Cardiac fibroblast (primary cell): ENCODE measurements around the gene ZNF618.

Experiments used
- DNase-seq, 2 donors: peaks; one replicate each; pipeline versions ENCODE4 v3.0.0 to v3.0.0-alpha.2; 2010; ENCODE audit warnings: low read depth in 2 of 2
- H3K4me3 ChIP-seq, 2 donors: replicated peaks in 1 of 2; 1 replicate in 1 of 2; 2 replicates in 1 of 2; pipeline ENCODE4 v1.5.1; 2011; ENCODE audit warnings: low read depth in 2 of 2, low read length in 2 of 2, mild to moderate bottlenecking in 2 of 2, moderate library complexity in 1 of 2
- TF ChIP-seq, protein P1 (sequence below): IDR thresholded peaks from one replicate; pipeline ENCODE4 v1.5.1; 2011; ENCODE audit warnings: low read depth, mild to moderate bottlenecking, low read length, inconsistent platforms

The ZNF618 gene

GRCh38 chr9:113879911-113880310 lies 3.8 kb downstream of the ZNF618 start:
- H3K4me3 ChIP-seq: no peak overlapping the region
- TF ChIP-seq, protein P1, sequence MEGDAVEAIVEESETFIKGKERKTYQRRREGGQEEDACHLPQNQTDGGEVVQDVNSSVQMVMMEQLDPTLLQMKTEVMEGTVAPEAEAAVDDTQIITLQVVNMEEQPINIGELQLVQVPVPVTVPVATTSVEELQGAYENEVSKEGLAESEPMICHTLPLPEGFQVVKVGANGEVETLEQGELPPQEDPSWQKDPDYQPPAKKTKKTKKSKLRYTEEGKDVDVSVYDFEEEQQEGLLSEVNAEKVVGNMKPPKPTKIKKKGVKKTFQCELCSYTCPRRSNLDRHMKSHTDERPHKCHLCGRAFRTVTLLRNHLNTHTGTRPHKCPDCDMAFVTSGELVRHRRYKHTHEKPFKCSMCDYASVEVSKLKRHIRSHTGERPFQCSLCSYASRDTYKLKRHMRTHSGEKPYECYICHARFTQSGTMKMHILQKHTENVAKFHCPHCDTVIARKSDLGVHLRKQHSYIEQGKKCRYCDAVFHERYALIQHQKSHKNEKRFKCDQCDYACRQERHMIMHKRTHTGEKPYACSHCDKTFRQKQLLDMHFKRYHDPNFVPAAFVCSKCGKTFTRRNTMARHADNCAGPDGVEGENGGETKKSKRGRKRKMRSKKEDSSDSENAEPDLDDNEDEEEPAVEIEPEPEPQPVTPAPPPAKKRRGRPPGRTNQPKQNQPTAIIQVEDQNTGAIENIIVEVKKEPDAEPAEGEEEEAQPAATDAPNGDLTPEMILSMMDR: no peak
- peak; percentile 83 to 88 for DNase-seq

GRCh38 chr9:113882181-113882580 lies 6.1 kb downstream of the ZNF618 start:
- TF ChIP-seq, protein P1: no peak
- no peak overlapping the region for H3K4me3 ChIP-seq
- DNase-seq: no peak

- H3K4me3 ChIP-seq: no peak overlapping the region
- TF ChIP-seq, protein P1: no peak
- no peak for DNase-seq
Observed at GRCh38 chr9:113882636-113883164, 6.6 kb downstream of the ZNF618 start.

GRCh38 chr9:113885183-113886025 lies 9.3 kb downstream of the ZNF618 start:
- TF ChIP-seq, protein P1: no peak
- H3K4me3 ChIP-seq: no peak overlapping the region
- DNase-seq: no peak

GRCh38 chr9:113886026-113886369 lies 9.9 kb downstream of the ZNF618 start:
- H3K4me3 ChIP-seq: peak overlapping the region in 1 of 2 donors; percentile 41
- TF ChIP-seq, protein P1: no peak
- DNase-seq: peak; percentile 30 to 41

- TF ChIP-seq, protein P1: no peak
- peak; percentile 19 to 34 for DNase-seq
- H3K4me3 ChIP-seq: peak overlapping the region; percentile 4 to 41
Observed at GRCh38 chr9:113886466-113886865, 10.4 kb downstream of the ZNF618 start.
